Renal cortical epithelial cell (primary cell): ENCODE data around the gene MCEMP1. TPM values are rescaled to one million over a fixed set of nuclear protein-coding genes. Genes with fewer than 3 reads are reported as not detected.

ENCODE experiments used
- DNase-seq: peaks from one replicate; pipeline ENCODE4 v3.0.0-alpha.2; 2011; ENCODE audit warnings: low read depth
- total RNA-seq: library from RNA; depleted of rRNA; stranded (reverse); fragments of >200 nt; gene quantifications from 2 replicates; pipeline ENCODE4 v1.2.3, GENCODE V29; 2014

The MCEMP1 gene
- total RNA-seq, 1 donor from 2014 or later, result not detected

- no peak for DNase-seq
These were observed 52.3 kb downstream of the MCEMP1 start for GRCh38 chr19:7729211-7729610.

Other genes starting within 250 kb of the MCEMP1 start
- 5.2 and 6.9 TPM in 2 replicates for gene PEX11G, start 188.1 kb upstream of the MCEMP1 start, total RNA-seq
- 10.9 and 27.1 TPM in 2 replicates for gene ZNF358, start 161.0 kb upstream of the MCEMP1 start, total RNA-seq
- 3.1 and 5.7 TPM in 2 replicates for gene MCOLN1, start 154.5 kb upstream of the MCEMP1 start, total RNA-seq
- 79.7 and 149 TPM in 2 replicates for gene PNPLA6, start 141.4 kb upstream of the MCEMP1 start, total RNA-seq
- 1.9 and 3.8 TPM in 2 replicates for gene CAMSAP3, start 81.2 kb upstream of the MCEMP1 start, total RNA-seq
- gene XAB2, start 47.5 kb upstream of the MCEMP1 start, total RNA-seq, result 19.3 and 52.3 TPM in 2 replicates
- gene PET100, start 47.3 kb upstream of the MCEMP1 start, total RNA-seq, result 15.3 and 27.6 TPM in 2 replicates
- 0.30 TPM in 1 of 2 replicates, not detected in the other for gene PCP2, start 43.4 kb upstream of the MCEMP1 start, total RNA-seq
- gene STXBP2, start 40.0 kb upstream of the MCEMP1 start, total RNA-seq, result 47.9 and 118 TPM in 2 replicates
- not detected in 2 replicates for gene RETN, start 8.0 kb upstream of the MCEMP1 start, total RNA-seq
- gene TRAPPC5, start 3.7 kb downstream of the MCEMP1 start, total RNA-seq, result 47.7 and 118 TPM in 2 replicates
- gene FCER2, start 25.0 kb downstream of the MCEMP1 start, total RNA-seq, result not detected in 2 replicates
- not detected in 2 replicates for gene CLEC4G, start 55.0 kb downstream of the MCEMP1 start, total RNA-seq
- 0.15 TPM in 1 of 2 replicates, not detected in the other for gene CD209, start 70.4 kb downstream of the MCEMP1 start, total RNA-seq
- not detected in 2 replicates for gene CLEC4M, start 86.2 kb downstream of the MCEMP1 start, total RNA-seq
- gene EVI5L, start 153.1 kb downstream of the MCEMP1 start, total RNA-seq, result 10.8 and 22.9 TPM in 2 replicates
- gene PRR36, start 197.3 kb downstream of the MCEMP1 start, total RNA-seq, result 0.17 and 0.35 TPM in 2 replicates
- 11.1 and 14.8 TPM in 2 replicates for gene LRRC8E, start 211.4 kb downstream of the MCEMP1 start, total RNA-seq
- 9.6 and 19.0 TPM in 2 replicates for gene MAP2K7, start 226.8 kb downstream of the MCEMP1 start, total RNA-seq
- gene TGFBR3L, start 237.7 kb downstream of the MCEMP1 start, total RNA-seq, result 0.75 and 1.0 TPM in 2 replicates
- 9.3 and 12.5 TPM in 2 replicates for gene SNAPC2, start 243.2 kb downstream of the MCEMP1 start, total RNA-seq
- gene CTXN1, start 249.0 kb downstream of the MCEMP1 start, total RNA-seq, result 18.6 and 41.4 TPM in 2 replicates